GM08714 (cell line): ENCODE measurements around the gene GAS2L3.

Experiments used
- H3K4me3 ChIP-seq: fragments of 200-500 bp; sonication (Bioruptor generic); 2 replicates; pipeline ENCODE4 v1.5.1; 2014; ENCODE audit warnings: mild to moderate bottlenecking, low read length, inconsistent platforms
- ZNF274 ChIP-seq: IDR thresholded peaks from 2 replicates; pipeline ENCODE4 v1.6.1; 2012; ENCODE audit warnings: mild to moderate bottlenecking, low read depth, low read length

Gene GAS2L3

DNA sequence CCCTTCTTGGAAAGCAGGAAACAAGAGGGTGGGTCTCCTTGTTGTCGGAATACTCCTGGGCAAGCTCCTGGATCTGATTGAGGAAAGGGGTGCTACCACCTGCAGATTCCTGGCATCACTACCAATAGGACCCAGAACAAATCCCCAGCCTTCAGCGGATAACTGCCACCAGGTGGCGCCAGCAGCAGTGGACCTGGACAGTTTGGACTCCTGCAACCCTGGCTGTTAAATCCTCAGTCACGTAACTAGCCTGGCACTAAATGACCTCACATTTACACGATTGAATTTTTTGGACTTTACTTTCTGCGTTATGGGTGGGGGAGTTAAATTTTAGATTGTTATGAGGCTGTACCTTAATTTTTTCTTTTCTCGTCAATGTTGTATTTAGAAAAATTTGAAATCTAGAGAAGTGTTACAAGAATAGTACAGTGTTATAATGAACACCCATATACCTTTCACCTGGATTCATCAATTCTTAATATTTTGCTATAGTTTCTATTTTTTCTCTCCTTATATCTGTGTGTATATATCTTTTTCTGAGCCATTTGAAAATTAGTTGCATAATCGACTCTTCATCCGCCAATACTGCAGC, 95.6 kb downstream of the GAS2L3 start:
- no peak for TF ChIP-seq ZNF274
- H3K4me3 ChIP-seq: no peak overlapping the region

DNA sequence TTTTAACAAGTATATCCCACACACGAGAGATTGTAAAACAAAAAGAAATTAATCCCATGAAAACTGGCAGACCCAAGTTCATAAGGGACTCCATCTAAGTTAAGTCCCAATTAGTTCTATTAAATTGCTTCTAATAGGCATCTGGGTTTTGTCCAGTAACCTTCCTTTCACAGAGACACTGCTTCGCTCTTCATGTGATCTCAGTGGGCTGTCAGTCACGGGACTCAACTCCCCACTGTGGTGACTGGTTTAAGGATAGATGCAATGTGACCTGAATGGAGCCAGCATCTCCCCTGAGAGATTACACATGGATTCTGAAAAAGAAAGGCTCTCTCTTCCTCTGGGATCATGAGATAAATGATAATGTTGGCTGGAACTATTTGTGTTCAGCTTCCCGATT, 96.4 kb downstream of the GAS2L3 start:
- TF ChIP-seq ZNF274: no peak

GRCh38 chr12:100671396-100672074, 98.1 kb downstream of the GAS2L3 start:
- no peak overlapping the region for H3K4me3 ChIP-seq
- no peak for TF ChIP-seq ZNF274

More for the DNA sequence above, 96.4 kb downstream of the GAS2L3 start:
- H3K4me3 ChIP-seq: no peak overlapping the region

- no peak for TF ChIP-seq ZNF274
- no peak overlapping the region for H3K4me3 ChIP-seq
These were observed 98.7 kb downstream of the GAS2L3 start for GRCh38 chr12:100672075-100672592.

DNA sequence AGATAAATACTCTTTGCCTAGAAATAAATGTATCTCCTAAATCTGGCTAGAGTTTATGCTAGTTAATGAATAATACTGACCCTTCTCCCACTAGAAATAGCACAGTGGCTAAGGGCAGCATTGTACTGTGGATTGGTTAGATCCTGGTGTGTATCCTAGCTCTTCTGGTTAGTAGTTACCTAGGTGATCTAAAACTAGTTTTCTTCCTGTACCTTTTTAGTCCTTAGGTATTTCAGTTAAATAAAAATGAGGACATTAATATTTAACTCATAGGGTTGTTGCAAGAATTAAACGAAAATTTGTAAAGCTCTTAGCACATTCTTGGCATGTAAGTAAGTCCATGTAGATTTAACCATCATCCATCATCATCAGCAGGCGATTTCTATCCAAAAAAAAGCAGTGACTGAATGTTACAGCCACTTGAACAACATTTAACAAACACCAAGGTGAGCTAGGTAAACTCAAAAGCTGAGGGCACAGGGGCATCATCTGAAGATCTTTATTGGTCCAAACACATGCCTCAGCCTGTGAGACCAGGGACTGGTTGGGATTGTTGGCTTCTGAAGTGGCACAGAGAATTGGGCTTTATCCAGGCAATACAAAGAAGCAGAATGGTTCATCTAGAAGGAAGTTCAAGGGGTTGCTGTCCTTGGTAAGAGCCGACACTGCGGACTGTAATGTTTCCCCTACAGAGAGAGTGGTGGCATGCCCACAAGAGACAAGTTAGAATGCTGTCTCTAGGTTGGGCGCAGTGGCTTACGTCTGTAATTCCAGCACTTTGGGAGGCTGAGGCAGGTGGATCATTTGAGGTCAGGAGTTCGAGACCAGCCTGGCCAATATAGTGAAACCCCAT, 100.8 kb downstream of the GAS2L3 start:
- TF ChIP-seq ZNF274: no peak
- no peak overlapping the region for H3K4me3 ChIP-seq
